ENCODE data around the gene CMKLR1. TPM values are rescaled to one million over a fixed set of nuclear protein-coding genes. Genes with fewer than 3 reads are reported as not detected.

CMKLR1 gene
- total RNA-seq, 1 experiment from 2014 or later = 0.15 TPM

GRCh38 chr12:108282676-108283075 is 56.4 kb downstream of the CMKLR1 start:
- no TSS peak for BruUV-seq (replicated peaks)
- Histone ChIP-seq H4K20me1 (ENCODE audit: insufficient read depth) (no peaks in the 10 kb centered on the region), H3K9me3 (ENCODE audit: control insufficient read depth in 1 of 2, insufficient read depth in 1 of 2, low read depth in 1 of 2, low read length in 2 of 2) (no peaks in the 10 kb centered on the region), H3K9me2 (ENCODE audit: insufficient read depth) (no peaks in the 10 kb centered on the region), H3K36me3 (ENCODE audit: control insufficient read depth in 1 of 2, insufficient read depth in 2 of 2, low read length in 2 of 2) (no peaks in the 10 kb centered on the region), H3K4me1 (ENCODE audit: control insufficient read depth in 1 of 2, insufficient read depth in 2 of 2, low read length in 2 of 2) (no peaks in the 10 kb centered on the region), H3K27ac (ENCODE audit: low read depth, low read length) (no peak overlapping the region), H3K9ac (ENCODE audit: low read length) (no peak overlapping the region), H3K27me3 (ENCODE audit: insufficient read depth, low read length) (peaks cover 75% of the 10 kb centered on the region), H2AFZ (ENCODE audit: low read depth, low read length, poor library complexity, severe bottlenecking) (no peak overlapping the region), H3K4me3 (replicated peaks in 1 of 2; ENCODE audit: low read depth in 1 of 2, low read length in 2 of 2) (no peak overlapping the region), H3K79me2 (ENCODE audit: insufficient read depth, low read length) (no peaks in the 10 kb centered on the region), H3K4me2 (ENCODE audit: low read length) (no peak overlapping the region)
- TF ChIP-seq CEBPB (IDR thresholded peaks at IDR 0.05; ENCODE audit: low read depth) = no peak
- no peak for TF ChIP-seq MAX (IDR thresholded peaks at IDR 0.05)
- no peak for TF ChIP-seq POLR2A (IDR thresholded peaks at IDR 0.05; ENCODE audit: borderline replicate concordance, extremely low read depth, insufficient read depth, insufficient read length)
- TF ChIP-seq EGR1 (IDR thresholded peaks at IDR 0.05; ENCODE audit: low read depth) = no peak
- no peak for TF ChIP-seq TCF7L2 (IDR thresholded peaks at IDR 0.05; ENCODE audit: borderline replicate concordance, extremely low read depth, insufficient read depth, insufficient read length)
- no peak for TF ChIP-seq ZBTB33 (IDR thresholded peaks at IDR 0.05; ENCODE audit: extremely low read depth, insufficient replicate concordance, low read length)
- TF ChIP-seq EZH2phosphoT487 (IDR thresholded peaks at IDR 0.05; ENCODE audit: borderline replicate concordance) = no peak
- TF ChIP-seq YY1 (IDR thresholded peaks at IDR 0.05; ENCODE audit: extremely low read depth, insufficient replicate concordance, low read depth, low read length) = no peak
- no peak for TF ChIP-seq REST (IDR thresholded peaks at IDR 0.05; ENCODE audit: low read depth)
- no peak for TF ChIP-seq SRF (IDR thresholded peaks at IDR 0.05; ENCODE audit: low read depth)
- no peak for TF ChIP-seq ZNF274 (IDR thresholded peaks at IDR 0.05; ENCODE audit: low read depth, low read length)
- TF ChIP-seq POLR2AphosphoS5 (IDR thresholded peaks at IDR 0.05; ENCODE audit: low read depth, low read length) = no peak
- no peak for TF ChIP-seq ATF3 (IDR thresholded peaks at IDR 0.05)
- TF ChIP-seq EZH2 (IDR thresholded peaks at IDR 0.05) = no peak
- TF ChIP-seq SIN3A (IDR thresholded peaks at IDR 0.05; ENCODE audit: low read depth) = no peak
- TF ChIP-seq RAD21 (IDR thresholded peaks at IDR 0.05; ENCODE audit: low read depth) = no peak
- DNase-seq (ENCODE audit: low read depth, low spot score) (no peak), ATAC-seq (no peak)
- CTCF ChIA-PET = no interaction called here
- RAD21 ChIA-PET (ENCODE audit: low non-redundant PET in 1 of 2, low total read pairs in 2 of 2, uncharacterized antibody in 2 of 2, unreplicated experiment in 2 of 2) = no interaction called here
- intact Hi-C loops (cut with micrococcal nuclease) = no loop called here
- POLR2A ChIA-PET = no interaction called here
